IPS-11a (cell line): ENCODE measurements around the gene IL18RAP.

Experiments used
- H3K4me3 ChIP-seq: one replicate; pipeline ENCODE4 v1.5.1; 2013; ENCODE audit warnings: low read depth, low read length, control low read depth

IL18RAP gene

GRCh38 chr2:102492006-102492405, 69.0 kb downstream of the IL18RAP start:
- H3K4me3 ChIP-seq: no peak overlapping the region

- no peak overlapping the region for H3K4me3 ChIP-seq
These were observed 71.6 kb downstream of the IL18RAP start for GRCh38 chr2:102494570-102494969.

GRCh38 chr2:102498414-102498813, 75.5 kb downstream of the IL18RAP start:
- H3K4me3 ChIP-seq: no peak overlapping the region

- no peak overlapping the region for H3K4me3 ChIP-seq
These were observed 76.6 kb downstream of the IL18RAP start for GRCh38 chr2:102499558-102499957.
